ENCODE data around the gene KCTD7. TPM values are rescaled to one million over a fixed set of nuclear protein-coding genes. Genes with fewer than 3 reads are reported as not detected.

Gene KCTD7
- total RNA-seq: 12.8 and 17.9 TPM in 2 replicates

DNA sequence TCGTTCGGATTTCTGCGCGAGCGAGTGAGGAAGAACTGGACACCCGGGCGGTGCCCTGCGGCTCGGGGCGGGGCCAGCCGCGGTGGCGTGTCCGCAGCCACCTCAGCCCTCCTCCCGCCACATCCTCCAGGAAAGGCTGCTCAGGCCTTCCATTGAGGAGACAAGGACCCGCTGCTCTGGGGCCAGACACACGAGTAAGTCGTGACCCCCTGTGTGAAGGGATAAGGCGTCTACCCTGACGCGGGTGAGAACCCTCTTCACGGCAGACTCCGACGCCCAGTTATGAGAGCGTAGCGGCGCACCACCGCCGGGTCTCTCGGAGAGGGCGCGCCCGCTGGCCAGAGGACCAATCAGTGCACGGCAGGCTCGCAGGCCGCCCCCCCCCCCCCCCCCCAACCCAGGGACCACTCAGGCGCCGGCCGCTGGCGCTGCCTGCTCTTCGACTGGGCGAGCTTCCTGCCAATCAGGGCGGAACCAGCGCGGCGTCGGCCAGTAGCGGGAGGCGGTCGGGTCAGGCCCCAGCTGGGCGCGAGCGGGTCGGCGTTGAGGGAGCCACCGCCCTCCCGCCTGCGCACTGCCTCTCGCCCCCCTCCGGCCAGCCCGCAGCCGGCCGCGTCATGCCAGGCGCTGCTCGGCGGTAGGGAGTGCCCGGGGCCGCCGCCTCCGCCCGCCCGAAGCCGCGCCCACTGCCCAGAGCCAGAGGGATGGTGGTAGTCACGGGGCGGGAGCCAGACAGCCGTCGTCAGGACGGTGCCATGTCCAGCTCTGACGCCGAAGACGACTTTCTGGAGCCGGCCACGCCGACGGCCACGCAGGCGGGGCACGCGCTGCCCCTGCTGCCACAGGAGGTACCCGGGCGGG, at the start of gene KCTD7:
Gene KCTD7 (plus strand): TSS at position 521 of the 861 bp plus-strand sequence. CDS start 184 bp downstream, at position 705.

Other genes with a start within 250 kb of the KCTD7 start
- 72.9 and 83.4 TPM in 2 replicates for gene RABGEF1, start 111.9 kb downstream of the KCTD7 start, total RNA-seq